ENCODE results near the gene INHBB. TPM values are rescaled to one million over a fixed set of nuclear protein-coding genes. Genes with fewer than 3 reads are reported as not detected.
"Not testable (repeated sequence)": the region's sequence is repeated elsewhere in the genome, so short reads cannot be mapped to it uniquely, and the experiment has no call there.

INHBB gene
- polyA plus RNA-seq, 2 of the 4 experiments (the other 2 are of a cell fraction), result 7.2 to 25.3 TPM

- TF ChIP-seq BHLHE40 (IDR thresholded peaks at IDR 0.05; ENCODE audit: low read depth, low read length) (no peak), HMGXB4 (CRISPR knock-in tag; IDR thresholded peaks at IDR 0.05; ENCODE audit: borderline replicate concordance) (no peak), USF2 (IDR thresholded peaks at IDR 0.05) (no peak), EHF (CRISPR knock-in tag; IDR thresholded peaks at IDR 0.05) (no peak), ZSCAN20 (CRISPR knock-in tag; IDR thresholded peaks at IDR 0.05) (no peak)
These were observed 44.6 kb downstream of the INHBB start (continued) for GRCh38 chr2:120390381-120391055.

- POLR2A ChIA-PET; CTCF ChIA-PET; H3K27ac ChIP-seq; DNase-seq (ENCODE audit: low read depth in 1 of 2, low spot score in 1 of 2); H3K4me2 ChIP-seq; H3K9me3 ChIP-seq; ATAC-seq; H3K4me3 ChIP-seq; FAIRE-seq: not testable (repeated sequence)
- peaks cover 19% of the 10 kb centered on the region for H3K4me1 ChIP-seq
- WGBS (ENCODE audit: missing lambda C conversion rate), result 19% methylated on average over 2 of the region's 2 CpGs
These were observed 45.4 kb downstream of the INHBB start for GRCh38 chr2:120391382-120391781.

GRCh38 chr2:120391911-120392665, 46.2 kb downstream of the INHBB start:
- H3K4me2 ChIP-seq, result no peak overlapping the region
- ChIA-PET CTCF (interaction anchor here (2.1 kb wide), 1 partner anchor 12 kb away, joined by 7 read pairs; no protein-coding TSS in a partner anchor), POLR2A (no interaction called here)
- no peak overlapping the region for H3K4me3 ChIP-seq
- no peak for TF ChIP-seq FOSB (CRISPR knock-in tag; IDR thresholded peaks at IDR 0.05)
- no peak for TF ChIP-seq REST (IDR thresholded peaks at IDR 0.05)
- TF ChIP-seq CEBPB (IDR thresholded peaks at IDR 0.05), result no peak
- TF ChIP-seq SREBF2 (IDR thresholded peaks at IDR 0.05), result no peak
- TF ChIP-seq HMGXB4 (CRISPR knock-in tag; IDR thresholded peaks at IDR 0.05; ENCODE audit: borderline replicate concordance), result no peak
- H3K27ac ChIP-seq, result no peak overlapping the region
- no peak for DNase-seq (ENCODE audit: low read depth in 1 of 2, low spot score in 1 of 2)
- FAIRE-seq, result no peak
- no peaks in the 10 kb centered on the region for H3K9me3 ChIP-seq
- H3K4me1 ChIP-seq, result peaks cover 26% of the 10 kb centered on the region
- WGBS (ENCODE audit: missing lambda C conversion rate), result 85% methylated on average over 13 of the region's 16 CpGs
- no peak for ATAC-seq
